ENCODE results near the gene KCNK16.

GRCh38 chr6:39320363-39320984 is 2.0 kb downstream of the KCNK16 start:
- TF ChIP-seq EZH2 (IDR thresholded peaks at IDR 0.05) (no peak), POLR2AphosphoS5 (IDR thresholded peaks at IDR 0.05; ENCODE audit: borderline replicate concordance, low read depth, low read length) (no peak), FOXP2 (optimal IDR thresholded peaks at IDR 0.05; ENCODE audit: control extremely low read depth, extremely low read length, insufficient read depth) (no peak)
